Measurements from ENCODE around the gene GALNT2. TPM values are rescaled to one million over a fixed set of nuclear protein-coding genes. Genes with fewer than 3 reads are reported as not detected.

The GALNT2 gene
- total RNA-seq, 1 donor from 2014 or later: 28.3 TPM

- Histone ChIP-seq H3K36me3 (no peaks in the 10 kb centered on the region), H3K9me3 (replicated peaks) (no peaks in the 10 kb centered on the region), H3K27ac (replicated peaks) (no peak overlapping the region), H3K27me3 (ENCODE audit: low read depth) (no peaks in the 10 kb centered on the region), H3K4me1 (peaks cover 28% of the 10 kb centered on the region), H3K4me3 (no peak overlapping the region)
- intact Hi-C loops (cut with micrococcal nuclease): no loop called here
- TF ChIP-seq, protein P1, sequence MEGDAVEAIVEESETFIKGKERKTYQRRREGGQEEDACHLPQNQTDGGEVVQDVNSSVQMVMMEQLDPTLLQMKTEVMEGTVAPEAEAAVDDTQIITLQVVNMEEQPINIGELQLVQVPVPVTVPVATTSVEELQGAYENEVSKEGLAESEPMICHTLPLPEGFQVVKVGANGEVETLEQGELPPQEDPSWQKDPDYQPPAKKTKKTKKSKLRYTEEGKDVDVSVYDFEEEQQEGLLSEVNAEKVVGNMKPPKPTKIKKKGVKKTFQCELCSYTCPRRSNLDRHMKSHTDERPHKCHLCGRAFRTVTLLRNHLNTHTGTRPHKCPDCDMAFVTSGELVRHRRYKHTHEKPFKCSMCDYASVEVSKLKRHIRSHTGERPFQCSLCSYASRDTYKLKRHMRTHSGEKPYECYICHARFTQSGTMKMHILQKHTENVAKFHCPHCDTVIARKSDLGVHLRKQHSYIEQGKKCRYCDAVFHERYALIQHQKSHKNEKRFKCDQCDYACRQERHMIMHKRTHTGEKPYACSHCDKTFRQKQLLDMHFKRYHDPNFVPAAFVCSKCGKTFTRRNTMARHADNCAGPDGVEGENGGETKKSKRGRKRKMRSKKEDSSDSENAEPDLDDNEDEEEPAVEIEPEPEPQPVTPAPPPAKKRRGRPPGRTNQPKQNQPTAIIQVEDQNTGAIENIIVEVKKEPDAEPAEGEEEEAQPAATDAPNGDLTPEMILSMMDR (IDR thresholded peaks at IDR 0.05; ENCODE audit: borderline replicate concordance): no peak
- DNase-seq: no peak
These were observed 153.9 kb downstream of the GALNT2 start for GRCh38 chr1:230220907-230221306.

DNA sequence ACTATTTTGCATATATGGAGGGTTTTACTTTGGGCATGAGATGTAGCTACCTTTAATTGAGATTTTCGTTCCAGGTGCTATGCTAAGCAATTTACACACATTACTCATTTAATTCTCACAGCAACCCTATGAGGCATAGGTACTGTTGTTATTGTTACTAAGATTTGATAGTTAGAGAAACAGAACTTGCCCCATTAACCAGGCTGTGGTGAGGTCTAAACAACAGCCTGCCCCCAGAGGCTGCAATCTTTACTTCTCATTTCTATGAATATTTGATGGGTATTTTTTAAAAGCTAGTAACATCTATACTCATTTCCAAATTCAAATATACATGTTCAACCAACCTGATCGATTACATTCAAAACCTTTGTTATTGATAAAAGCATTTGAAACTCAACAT, 155.6 kb downstream of the GALNT2 start:
- TF ChIP-seq, protein P1 (IDR thresholded peaks at IDR 0.05; ENCODE audit: borderline replicate concordance): no peak
- no peaks in the 10 kb centered on the region for H3K9me3 ChIP-seq (replicated peaks)
- peak overlapping the region; percentile 32 for H3K27ac ChIP-seq (replicated peaks)
- H3K4me1 ChIP-seq: peaks cover 27% of the 10 kb centered on the region
- H3K27me3 ChIP-seq (ENCODE audit: low read depth): no peaks in the 10 kb centered on the region
- no peaks in the 10 kb centered on the region for H3K36me3 ChIP-seq
- DNase-seq: no peak
- intact Hi-C loops (cut with micrococcal nuclease): no loop called here
- peak overlapping the region; percentile 7 for H3K4me3 ChIP-seq

DNA sequence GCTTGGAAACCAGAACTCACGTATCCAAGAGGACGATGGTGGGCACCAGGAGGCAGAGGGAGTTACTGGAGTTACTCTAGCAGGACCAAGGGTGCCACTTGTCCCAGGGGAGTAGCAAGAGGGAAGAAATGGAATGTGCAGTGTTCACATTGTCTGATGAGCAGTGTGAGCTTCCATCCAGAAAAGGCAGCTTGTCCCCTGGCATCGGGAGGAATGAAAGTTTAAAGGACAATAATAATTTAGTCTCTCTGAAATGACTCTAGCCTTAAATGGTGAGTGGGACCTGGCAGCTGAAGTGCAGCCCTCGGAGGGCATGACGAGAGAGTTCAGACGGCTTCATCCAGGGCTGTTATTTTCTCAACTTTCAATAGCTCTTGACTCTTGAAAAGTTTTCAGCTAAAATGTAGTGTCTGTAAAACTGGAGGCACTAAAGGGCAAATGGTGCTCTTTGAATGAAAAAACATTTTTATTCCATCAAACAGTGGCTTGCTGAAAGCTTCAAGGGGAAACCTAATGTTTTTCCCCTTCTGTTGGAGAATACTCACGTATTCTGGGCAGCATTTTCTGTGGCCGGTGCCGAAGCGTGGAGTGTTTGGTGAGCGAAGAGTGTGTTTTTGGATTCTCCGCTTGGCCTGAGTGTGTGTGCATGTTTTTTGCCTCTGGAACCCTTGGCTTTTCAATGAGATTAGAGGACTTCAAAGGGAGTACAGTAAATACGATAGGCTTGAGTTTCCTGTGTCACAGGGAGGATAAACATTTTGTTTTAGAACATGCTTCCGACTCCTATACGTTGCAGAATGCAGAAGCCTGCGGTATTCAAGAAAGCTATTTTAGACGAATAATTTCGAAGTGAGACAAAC, 157.3 kb downstream of the GALNT2 start:
- intact Hi-C loops (cut with micrococcal nuclease): no loop called here
- H3K27ac ChIP-seq (replicated peaks): no peak overlapping the region
- H3K27me3 ChIP-seq (ENCODE audit: low read depth): no peaks in the 10 kb centered on the region
- H3K4me1 ChIP-seq: peaks cover 31% of the 10 kb centered on the region
- DNase-seq: no peak
- TF ChIP-seq, protein P1 (IDR thresholded peaks at IDR 0.05; ENCODE audit: borderline replicate concordance): no peak
- H3K36me3 ChIP-seq: no peaks in the 10 kb centered on the region
- no peaks in the 10 kb centered on the region for H3K9me3 ChIP-seq (replicated peaks)
- H3K4me3 ChIP-seq: no peak overlapping the region

- Histone ChIP-seq H3K9me3 (replicated peaks) (no peaks in the 10 kb centered on the region), H3K4me3 (no peak overlapping the region), H3K27ac (replicated peaks) (no peak overlapping the region), H3K4me1 (peaks cover 40% of the 10 kb centered on the region), H3K36me3 (no peaks in the 10 kb centered on the region), H3K27me3 (ENCODE audit: low read depth) (no peaks in the 10 kb centered on the region)
- DNase-seq: no peak
- TF ChIP-seq, protein P1 (IDR thresholded peaks at IDR 0.05; ENCODE audit: borderline replicate concordance): no peak
- intact Hi-C loops (cut with micrococcal nuclease): no loop called here
These were observed 159.2 kb downstream of the GALNT2 start for GRCh38 chr1:230226007-230226800.

DNA sequence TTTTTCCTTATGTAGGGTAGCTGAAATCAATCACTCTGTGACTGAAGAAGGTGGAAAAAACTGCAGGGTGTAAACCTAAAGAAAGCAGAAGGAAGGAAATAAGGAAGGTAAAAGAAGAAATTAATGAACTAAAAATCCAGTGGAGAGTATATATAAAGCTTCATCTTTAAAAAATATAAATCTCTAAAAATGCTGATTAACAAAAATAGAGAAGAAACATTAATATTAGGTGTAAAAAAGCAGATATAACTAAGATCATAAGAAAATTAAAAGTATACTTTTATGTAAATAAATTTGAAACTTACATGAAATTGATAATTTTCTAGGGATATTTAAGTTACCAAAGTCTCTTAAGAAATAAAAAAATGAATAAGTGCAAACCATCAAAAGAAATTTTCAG, 159.8 kb downstream of the GALNT2 start:
- intact Hi-C loops (cut with micrococcal nuclease): no loop called here
- no peak for DNase-seq
- TF ChIP-seq, protein P1 (IDR thresholded peaks at IDR 0.05; ENCODE audit: borderline replicate concordance): no peak
- Histone ChIP-seq H3K27me3 (ENCODE audit: low read depth) (no peaks in the 10 kb centered on the region), H3K27ac (replicated peaks) (no peak overlapping the region), H3K36me3 (no peaks in the 10 kb centered on the region), H3K4me3 (no peak overlapping the region), H3K4me1 (peaks cover 39% of the 10 kb centered on the region), H3K9me3 (replicated peaks) (no peaks in the 10 kb centered on the region)

Data from left ventricle myocardium inferior (tissue), 1 donor.